ENCODE results near the gene CDK2.
"Not testable (repeated sequence)": the region's sequence is repeated elsewhere in the genome, so short reads cannot be mapped to it uniquely, and the experiment has no call there.

Gene CDK2

DNA sequence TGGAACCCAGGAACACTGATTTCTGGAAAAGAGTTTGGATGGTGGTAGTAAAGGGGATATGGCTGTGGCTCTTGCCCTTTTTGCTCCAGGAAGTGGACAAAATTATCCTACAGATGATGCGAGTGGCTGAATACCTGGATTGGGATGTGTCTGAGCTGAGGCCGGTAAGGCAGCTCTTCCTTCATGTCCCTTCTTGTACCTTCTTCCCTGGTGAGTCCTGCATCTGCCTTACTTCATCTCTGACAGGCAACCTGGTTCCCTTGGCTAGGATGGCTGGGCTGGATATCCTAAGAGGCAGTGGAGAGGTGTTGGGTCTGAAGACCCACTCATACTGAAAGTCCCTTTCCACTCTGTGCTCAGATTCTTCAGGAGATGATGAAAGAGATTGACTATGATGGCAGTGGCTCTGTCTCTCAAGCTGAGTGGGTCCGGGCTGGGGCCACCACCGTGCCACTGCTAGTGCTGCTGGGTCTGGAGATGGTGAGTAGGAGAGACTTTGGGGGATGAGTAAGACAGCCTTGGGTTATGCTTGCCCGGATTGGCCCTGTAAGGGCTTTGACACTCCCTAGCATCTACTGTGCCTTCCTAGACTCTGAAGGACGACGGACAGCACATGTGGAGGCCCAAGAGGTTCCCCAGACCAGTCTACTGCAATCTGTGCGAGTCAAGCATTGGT lies 27.7 kb upstream of the CDK2 start:
- DNase-seq: no peak

GRCh38 chr12:55940065-55940732 lies 26.4 kb upstream of the CDK2 start:
- peak; percentile 62 to 77 for DNase-seq

DNA sequence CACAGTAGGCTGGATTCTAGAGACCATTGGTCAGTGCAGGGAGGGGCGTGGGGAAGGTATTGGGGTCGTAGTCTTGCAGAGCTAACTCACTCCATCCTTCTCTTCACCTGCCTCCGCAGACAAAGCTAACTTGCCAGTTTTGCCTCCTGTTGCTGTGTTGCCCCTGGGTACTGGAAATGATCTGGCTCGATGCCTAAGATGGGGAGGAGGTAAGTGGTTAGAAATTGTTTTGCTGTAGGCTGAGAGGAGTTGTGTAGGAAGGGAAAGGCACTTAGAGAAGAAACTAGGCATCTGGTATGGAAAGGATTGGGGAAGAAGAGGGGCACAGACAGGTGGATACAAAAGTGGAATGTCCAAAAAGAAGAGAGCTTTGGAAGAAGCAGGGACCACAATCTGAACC lies 24.6 kb upstream of the CDK2 start:
- DNase-seq: no peak

- no peak for DNase-seq
These were observed 24.0 kb upstream of the CDK2 start for GRCh38 chr12:55942577-55943136.

GRCh38 chr12:55946553-55946952 lies 20.1 kb upstream of the CDK2 start:
- DNase-seq: no peak

- no peak for DNase-seq
These were observed 11.3 kb upstream of the CDK2 start for GRCh38 chr12:55955344-55955743.

- DNase-seq: no peak
These were observed 10.7 kb upstream of the CDK2 start for GRCh38 chr12:55955800-55956508.

DNA sequence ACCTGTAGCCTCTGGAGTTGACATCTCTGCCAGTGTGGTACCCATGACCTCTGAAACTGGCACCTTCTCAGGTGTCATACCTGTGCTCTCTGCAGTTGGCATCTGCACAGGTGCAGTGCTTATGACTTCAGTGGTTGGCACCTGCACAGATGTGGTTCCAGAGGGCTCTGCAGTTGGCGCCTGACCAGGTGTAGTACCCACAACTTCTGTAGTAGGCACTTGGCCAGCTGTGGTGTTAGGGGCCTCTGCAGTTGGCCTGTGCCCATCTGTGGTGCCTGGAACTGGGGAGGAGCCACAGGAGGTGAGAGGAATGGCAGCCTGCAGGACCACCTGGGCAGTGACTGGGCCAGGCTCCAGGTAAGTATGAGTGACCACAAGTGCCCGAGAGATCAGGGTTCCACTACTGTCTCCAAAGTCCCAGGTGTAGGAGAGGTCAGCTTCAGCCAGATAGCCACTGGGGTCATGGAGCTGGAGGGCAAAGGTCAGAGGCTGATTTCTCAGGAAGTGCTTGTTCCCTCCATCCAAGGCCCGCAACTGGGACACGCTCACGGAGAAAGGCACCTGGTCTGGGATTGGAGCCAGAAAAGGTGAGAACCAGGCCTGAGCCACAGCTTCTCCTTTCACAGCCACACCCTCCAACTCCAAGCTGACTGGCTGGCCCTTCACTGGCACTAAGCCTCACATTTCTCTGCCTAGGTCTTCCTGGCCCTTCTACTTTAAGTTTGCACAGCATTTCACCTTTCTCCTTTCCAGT lies 9.3 kb upstream of the CDK2 start:
- no peak for DNase-seq

DNA sequence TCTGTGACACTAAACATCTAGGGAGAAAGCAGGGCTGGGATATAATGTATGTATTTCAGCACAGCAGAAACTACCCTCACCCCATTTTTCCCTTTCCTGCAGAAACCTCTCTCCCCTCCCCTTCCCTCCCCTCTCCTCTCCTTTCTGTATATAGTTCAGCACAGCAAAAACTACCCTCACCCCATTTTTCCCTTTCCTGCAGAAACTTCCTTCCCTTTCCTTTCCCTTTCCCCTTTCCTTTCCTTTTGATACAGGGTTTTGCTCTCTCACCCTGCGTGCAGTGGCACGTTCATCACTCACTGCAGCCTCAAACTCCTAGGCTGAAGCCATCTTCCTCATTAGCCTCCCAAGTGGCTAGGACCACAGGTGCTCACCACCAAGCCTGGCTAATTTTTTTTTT lies 2.9 kb upstream of the CDK2 start:
- DNase-seq: no peak

DNA sequence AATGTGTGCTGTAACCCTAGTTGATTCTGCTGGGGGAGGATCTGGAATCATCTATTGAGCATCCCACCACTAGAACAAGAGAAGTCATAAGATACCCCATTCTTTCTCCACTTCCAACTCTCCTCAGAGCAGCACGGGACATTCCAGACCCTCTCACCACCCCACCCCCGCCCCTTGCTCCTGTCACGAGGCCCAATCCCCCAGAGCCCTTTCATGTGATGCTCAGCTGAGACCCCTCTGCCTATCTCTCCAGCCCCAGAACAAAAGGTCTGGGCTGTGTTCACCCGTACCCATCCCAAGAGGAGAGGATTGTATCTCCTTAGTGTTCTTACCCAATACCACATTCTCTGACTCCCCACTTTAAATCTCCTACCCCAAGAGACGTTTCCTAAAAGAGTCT lies 1.4 kb upstream of the CDK2 start:
- DNase-seq: no peak

GRCh38 chr12:55965941-55966407 lies 656 bp upstream of the CDK2 start, which contains the start of gene PMEL:
Gene PMEL, minus strand, starts transcription at chr12:55966042. Its CDS starts 31 bp downstream, at chr12:55966011.
- DNase-seq: no peak

DNA sequence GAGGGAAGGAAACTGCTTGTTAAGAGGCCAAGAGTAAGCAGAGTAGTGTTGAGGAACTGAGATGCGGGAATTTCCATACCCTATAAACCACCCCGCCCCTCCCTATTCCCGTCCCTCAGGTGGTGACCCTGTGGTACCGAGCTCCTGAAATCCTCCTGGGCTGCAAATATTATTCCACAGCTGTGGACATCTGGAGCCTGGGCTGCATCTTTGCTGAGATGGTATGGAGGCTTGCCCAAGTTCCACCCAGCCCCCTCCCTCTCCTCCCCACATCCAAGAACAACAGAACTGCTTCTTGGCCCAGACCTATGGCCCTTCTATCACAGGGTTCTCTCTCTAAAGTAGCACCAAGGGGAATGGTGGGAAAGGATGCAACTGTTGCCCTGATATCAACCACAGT lies 2.7 kb downstream of the CDK2 start:
- no peak for DNase-seq

DNA sequence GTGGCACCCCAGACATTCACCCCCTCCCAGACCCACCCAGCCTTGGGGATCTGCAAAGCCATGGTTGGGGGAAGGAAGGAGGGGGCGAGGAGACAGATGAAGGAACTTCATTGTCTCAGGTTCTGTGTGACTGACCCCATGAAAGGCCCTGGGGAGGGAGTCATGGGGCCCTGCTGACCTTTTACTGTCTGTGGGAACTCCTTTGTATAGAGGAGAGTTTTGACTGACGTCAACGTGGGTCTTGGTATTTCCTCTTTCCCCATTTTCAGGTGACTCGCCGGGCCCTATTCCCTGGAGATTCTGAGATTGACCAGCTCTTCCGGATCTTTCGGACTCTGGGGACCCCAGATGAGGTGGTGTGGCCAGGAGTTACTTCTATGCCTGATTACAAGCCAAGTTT lies 4.1 kb downstream of the CDK2 start:
- no peak for DNase-seq

DNA sequence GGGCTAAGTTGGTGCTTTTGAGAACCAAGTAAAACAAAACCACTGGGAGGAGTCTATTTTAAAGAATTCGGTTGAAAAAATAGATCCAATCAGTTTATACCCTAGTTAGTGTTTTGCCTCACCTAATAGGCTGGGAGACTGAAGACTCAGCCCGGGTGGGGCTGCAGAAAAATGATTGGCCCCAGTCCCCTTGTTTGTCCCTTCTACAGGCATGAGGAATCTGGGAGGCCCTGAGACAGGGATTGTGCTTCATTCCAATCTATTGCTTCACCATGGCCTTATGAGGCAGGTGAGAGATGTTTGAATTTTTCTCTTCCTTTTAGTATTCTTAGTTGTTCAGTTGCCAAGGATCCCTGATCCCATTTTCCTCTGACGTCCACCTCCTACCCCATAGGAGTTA lies 5.4 kb downstream of the CDK2 start:
- DNase-seq: no peak

DNA sequence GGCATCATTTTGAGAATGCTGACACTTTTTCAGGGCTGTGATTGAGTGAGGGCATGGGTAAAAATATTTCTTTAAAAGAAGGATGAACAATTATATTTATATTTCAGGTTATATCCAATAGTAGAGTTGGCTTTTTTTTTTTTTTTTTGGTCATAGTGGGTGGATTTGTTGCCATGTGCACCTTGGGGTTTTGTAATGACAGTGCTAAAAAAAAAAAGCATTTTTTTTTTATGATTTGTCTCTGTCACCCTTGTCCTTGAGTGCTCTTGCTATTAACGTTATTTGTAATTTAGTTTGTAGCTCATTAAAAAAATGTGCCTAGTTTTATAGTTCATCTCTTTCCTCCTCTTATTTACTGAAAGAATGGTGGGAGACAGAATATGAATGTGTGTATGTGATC lies 5.8 kb downstream of the CDK2 start:
- DNase-seq: no peak

GRCh38 chr12:55972911-55973598 lies 6.4 kb downstream of the CDK2 start:
- DNase-seq: no peak

- peak; percentile 98 to 99 for DNase-seq
These were observed 7.1 kb downstream of the CDK2 start, which contains the start of gene RAB5B for GRCh38 chr12:55973599-55974307. Gene RAB5B, plus strand, starts transcription at chr12:55974078. Its CDS starts 12,883 bp downstream, at chr12:55986961.

DNA sequence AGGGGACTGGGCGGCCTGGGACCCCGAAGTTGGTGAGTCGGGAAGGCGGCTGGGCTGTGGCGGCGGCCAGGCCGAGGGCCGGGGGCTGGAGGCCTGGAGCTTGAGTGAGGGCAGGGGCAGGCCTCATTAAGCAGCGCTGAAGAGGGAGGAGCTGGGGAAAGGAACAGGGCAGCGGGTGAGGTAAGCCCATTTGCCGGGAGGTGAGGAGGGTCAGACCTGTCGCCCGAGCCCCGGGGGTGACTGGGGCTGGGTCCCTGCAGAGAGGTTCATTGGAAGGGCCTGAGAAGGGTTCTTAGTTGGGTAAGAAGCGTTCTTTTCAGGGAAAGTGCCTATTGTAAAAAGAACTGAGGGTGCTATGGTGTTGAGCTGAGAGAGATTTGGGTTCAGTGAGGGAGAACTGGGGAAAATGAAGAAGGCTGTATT lies 7.7 kb downstream of the CDK2 start:
- DNase-seq: peak; percentile 22 to 34

DNA sequence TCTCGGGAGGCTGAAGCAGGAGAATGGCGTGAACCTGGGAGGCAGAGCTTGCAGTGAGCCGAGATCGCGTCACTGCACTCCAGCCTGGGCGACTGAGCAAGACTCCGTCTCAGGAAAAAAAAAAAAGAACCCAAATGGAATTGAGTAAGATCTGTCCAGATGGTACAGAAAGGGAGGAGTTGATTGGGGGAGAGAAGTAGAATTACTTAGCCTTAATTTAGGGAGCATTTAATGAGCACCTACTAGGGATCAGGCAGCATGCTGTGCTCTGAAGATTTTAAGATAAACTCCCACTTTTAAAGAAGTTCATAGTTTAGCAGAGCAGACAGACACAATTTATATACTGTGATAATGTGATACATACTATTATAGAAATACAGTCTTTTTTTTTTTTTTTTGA lies 11.8 kb downstream of the CDK2 start:
- DNase-seq: no peak

DNA sequence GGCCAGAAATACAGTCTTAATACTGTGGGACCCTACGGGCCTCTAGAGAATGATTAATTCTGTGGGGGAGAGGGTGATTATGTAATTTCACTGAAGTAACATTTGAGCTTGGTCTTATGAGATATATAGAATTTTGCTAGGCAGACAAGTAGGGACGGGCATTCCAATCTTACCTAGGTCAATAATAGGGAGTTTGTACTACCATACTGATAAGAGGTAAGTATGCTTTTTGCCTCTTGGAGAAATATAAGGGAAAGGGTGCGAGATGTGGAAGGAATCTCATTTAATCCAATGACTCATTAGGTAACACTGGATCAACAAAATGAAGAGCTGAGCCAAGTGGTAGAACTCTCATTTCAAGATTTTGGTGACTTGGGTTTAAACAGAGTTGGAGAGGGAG lies 12.4 kb downstream of the CDK2 start:
- DNase-seq: no peak

DNA sequence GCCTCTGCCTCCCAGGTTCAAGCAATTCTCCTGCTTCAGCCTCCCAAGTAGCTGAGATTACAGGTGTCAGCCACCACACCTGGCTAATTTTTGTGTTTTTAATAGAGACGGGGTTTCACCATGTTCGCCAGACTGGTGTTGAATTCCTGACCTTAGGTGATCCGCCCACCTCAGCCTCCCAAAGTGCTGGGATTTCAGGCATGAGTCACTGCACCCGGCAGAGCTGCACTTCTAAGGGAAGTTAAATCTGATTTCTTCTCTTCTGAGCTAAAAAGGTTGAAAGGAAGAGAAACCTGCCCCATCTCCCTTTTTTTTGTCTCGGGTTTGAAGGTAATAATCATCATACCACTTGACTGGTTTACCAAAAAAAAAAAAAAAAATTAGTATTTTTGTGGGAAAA lies 15.3 kb downstream of the CDK2 start:
- not testable (repeated sequence) for DNase-seq
